HCT116 (cell line): ENCODE results near the gene ASB1. TPM values are rescaled to one million over a fixed set of nuclear protein-coding genes. Genes with fewer than 3 reads are reported as not detected.

Experiments
- ATAC-seq: fragments of 200-7000 bp; cut with Tn5 transposase; 2 replicates; pipeline ENCODE4 v1.9.1; 2020; ENCODE audit warnings: mild to moderate bottlenecking, moderate library complexity
- BruUV-seq: library from RNA; stranded (reverse); fragments of 400-500 nt; replicated peaks from 2 replicates; lab custom pipeline; 2021; lab: Mats Ljungman, UMichigan
- CTCF ChIA-PET: fragments of 300-600 bp; sonication (Branson Sonifier 250); formaldehyde crosslinking; loops from one replicate; lab custom pipeline; 2021; ENCODE audit warnings: antibody characterized with exemption; lab: Charles Lee
- POLR2A ChIA-PET: fragments of 300-600, 350-600 bp; sonication (Branson Sonifier 250); formaldehyde crosslinking; loops from one replicate; lab custom pipeline; 2021; ENCODE audit warnings: antibody characterized with exemption; lab: Charles Lee
- RAD21 ChIA-PET, 2 experiments: fragments of 300-600 bp; sonication (Branson Sonifier 250); formaldehyde crosslinking; loops; one replicate each; lab custom pipeline; 2023; ENCODE audit warnings: low total read pairs in 2 of 2; ENCODE audit not compliant: uncharacterized antibody in 2 of 2, unreplicated experiment in 2 of 2, low non-redundant PET in 1 of 2; lab: Charles Lee
- DNase-seq: peaks from one replicate; pipeline ENCODE4 v3.0.0-alpha.2; 2010; ENCODE audit warnings: low read depth, low spot score
- H2AFZ ChIP-seq: fragments of 200-600 bp; shearing (Covaris generic), sonication (generic); 2 replicates; pipeline ENCODE4 v1.6.1; 2017; ENCODE audit warnings: low read depth, mixed run types, mixed read lengths, antibody characterized with exemption, low read length; ENCODE audit not compliant: poor library complexity, severe bottlenecking
- H3K27ac ChIP-seq: 2 replicates; pipeline ENCODE4 v1.5.1; 2012; ENCODE audit warnings: low read depth, low read length
- H3K27me3 ChIP-seq: fragments of 200-600 bp; sonication (generic); 2 replicates; pipeline ENCODE4 v1.6.1; 2016; ENCODE audit warnings: mixed run types, low read length, mixed read lengths; ENCODE audit not compliant: insufficient read depth
- H3K36me3 ChIP-seq, 2 experiments: fragments of 200-500 bp in 1 of 2; fragments of 200-600 bp in 1 of 2; sonication (Bioruptor generic) in 1 of 2; sonication (generic) in 1 of 2; 2 replicates each; pipeline versions ENCODE4 v1.5.1 to v1.6.1; 2014 to 2016; ENCODE audit warnings: low read length in 2 of 2, inconsistent platforms in 1 of 2, mixed read lengths in 1 of 2, mixed run types in 1 of 2; ENCODE audit not compliant: insufficient read depth in 2 of 2, control insufficient read depth in 1 of 2
- H3K4me1 ChIP-seq, 2 experiments: fragments of 200-600 bp in 1 of 2; sonication (generic) in 1 of 2; 2 replicates each; pipeline versions ENCODE4 v1.5.1 to v1.6.1; 2012 to 2017; ENCODE audit warnings: low read length in 2 of 2, inconsistent platforms in 1 of 2, mild to moderate bottlenecking in 1 of 2, mixed read lengths in 1 of 2, mixed run types in 1 of 2, moderate library complexity in 1 of 2; ENCODE audit not compliant: insufficient read depth in 2 of 2, control insufficient read depth in 1 of 2
- H3K4me2 ChIP-seq: fragments of 200-600 bp; sonication (generic); 2 replicates; pipeline ENCODE4 v1.6.1; 2017; ENCODE audit warnings: mixed run types, low read length, mixed read lengths
- H3K4me3 ChIP-seq, 2 experiments: fragments of 200-600 bp in 1 of 2; sonication (generic) in 1 of 2; replicated peaks in 1 of 2; 2 replicates each; pipeline ENCODE4 v1.5.1; 2011 to 2016; ENCODE audit warnings: low read length in 2 of 2, control low read depth in 1 of 2, low read depth in 1 of 2, mild to moderate bottlenecking in 1 of 2, mixed read lengths in 1 of 2, mixed run types in 1 of 2
- H3K79me2 ChIP-seq: fragments of 200-600 bp; sonication (generic); 2 replicates; pipeline ENCODE4 v1.6.1; 2017; ENCODE audit warnings: mild to moderate bottlenecking, mixed run types, low read length, moderate library complexity, mixed read lengths; ENCODE audit not compliant: insufficient read depth
- H3K9ac ChIP-seq: fragments of 200-600 bp; sonication (generic); 2 replicates; pipeline ENCODE4 v1.6.1; 2016; ENCODE audit warnings: low read length, mixed read lengths
- H3K9me2 ChIP-seq: fragments of 200-600 bp; sonication (generic), shearing (Covaris generic); 2 replicates; pipeline ENCODE4 v1.6.1; 2017; ENCODE audit warnings: mixed run types, mild to moderate bottlenecking, moderate library complexity; ENCODE audit not compliant: insufficient read depth
- H3K9me3 ChIP-seq, 2 experiments: fragments of 200-500 bp in 1 of 2; fragments of 200-600 bp in 1 of 2; sonication (Bioruptor generic) in 1 of 2; sonication (generic) in 1 of 2; 2 replicates each; pipeline ENCODE4 v1.6.1; 2014 to 2017; ENCODE audit warnings: low read length in 2 of 2, mixed read lengths in 2 of 2, inconsistent platforms in 1 of 2, low read depth in 1 of 2, mild to moderate bottlenecking in 1 of 2, mixed run types in 1 of 2, moderate library complexity in 1 of 2; ENCODE audit not compliant: control insufficient read depth in 1 of 2, insufficient read depth in 1 of 2
- H4K20me1 ChIP-seq: fragments of 200-600 bp; sonication (generic), shearing (Covaris generic); 2 replicates; pipeline ENCODE4 v1.6.1; 2017; ENCODE audit warnings: mixed run types, mild to moderate bottlenecking, moderate library complexity; ENCODE audit not compliant: insufficient read depth
- CBX3 ChIP-seq: IDR thresholded peaks from 2 replicates; pipeline ENCODE4 v1.6.1; 2012; ENCODE audit warnings: low read depth
- ELF1 ChIP-seq: IDR thresholded peaks from 2 replicates; pipeline ENCODE4 v1.6.1; 2012; ENCODE audit warnings: low read depth, borderline replicate concordance
- FOSL1 ChIP-seq: IDR thresholded peaks from 2 replicates; pipeline ENCODE4 v1.6.1; 2012; ENCODE audit warnings: low read depth
- MAX ChIP-seq: IDR thresholded peaks from 2 replicates; pipeline ENCODE4 v1.6.1; 2012
- POLR2AphosphoS5 ChIP-seq: IDR thresholded peaks from 2 replicates; pipeline ENCODE4 v1.6.1; 2011; ENCODE audit warnings: mild to moderate bottlenecking, low read depth, low read length, moderate library complexity
- ZBTB33 ChIP-seq: IDR thresholded peaks from 2 replicates; pipeline ENCODE4 v1.6.1; 2011; ENCODE audit warnings: mild to moderate bottlenecking, low read length, moderate library complexity; ENCODE audit not compliant: insufficient replicate concordance; ENCODE audit errors: extremely low read depth
- ZNF274 ChIP-seq: fragments of 200-500 bp; sonication (Bioruptor generic); IDR thresholded peaks from 2 replicates; pipeline ENCODE4 v1.6.1; 2014; ENCODE audit warnings: mild to moderate bottlenecking, low read depth, low read length, inconsistent platforms
- intact Hi-C: fragments of 100-400 bp; cut with micrococcal nuclease; formaldehyde crosslinking; loops from 2 replicates; pipeline ENCODE4 v1.10.0; 2022
- total RNA-seq: library from RNA; stranded (reverse); gene quantifications from one replicate; pipeline ENCODE4 v1.2.1, GENCODE V29; 2021; ENCODE audit not compliant: unreplicated experiment

Gene ASB1
- total RNA-seq, 1 experiment from 2014 or later: 43.1 TPM

GRCh38 chr2:238459081-238459629, 32.4 kb downstream of the ASB1 start:
- Histone ChIP-seq H3K27ac (no peak overlapping the region), H3K9ac (no peak overlapping the region), H3K4me2 (no peak overlapping the region), H3K27me3 (no peaks in the 10 kb centered on the region), H2AFZ (no peak overlapping the region), H3K4me3 (no peak overlapping the region), H3K9me2 (no peaks in the 10 kb centered on the region), H3K9me3 (no peaks in the 10 kb centered on the region), H3K79me2 (no peaks in the 10 kb centered on the region), H3K4me1 (no peaks in the 10 kb centered on the region), H3K36me3 (no peaks in the 10 kb centered on the region), H4K20me1 (no peaks in the 10 kb centered on the region)
- DNase-seq: no peak
- no TSS peak for BruUV-seq
- no peak for ATAC-seq
- TF ChIP-seq ZBTB33: no peak
- TF ChIP-seq CBX3: no peak
- TF ChIP-seq MAX: no peak
- TF ChIP-seq ELF1: no peak
- TF ChIP-seq ZNF274: no peak
- no peak for TF ChIP-seq FOSL1
- no peak for TF ChIP-seq POLR2AphosphoS5
- RAD21 ChIA-PET: no interaction called here
- CTCF ChIA-PET: interaction anchor here (1.4 kb wide), 1 partner anchor 88 kb away, joined by 5 read pairs; no protein-coding TSS in a partner anchor
- POLR2A ChIA-PET: no interaction called here
- intact Hi-C loops: no loop called here
